HG03565 (cell line): ENCODE measurements around the gene SNORC.
"Not testable (repeated sequence)": the region's sequence is repeated elsewhere in the genome, so short reads cannot be mapped to it uniquely, and the experiment has no call there.

Experiments
- ATAC-seq: cut with Tn5 transposase; IDR thresholded peaks from one replicate; pipeline ENCODE4 v1.9.1; 2021; ENCODE audit warnings: mild to moderate bottlenecking, moderate library complexity; ENCODE audit not compliant: unreplicated experiment

SNORC gene

GRCh38 chr2:232870018-232870765 lies at the start of gene SNORC:
Gene SNORC (plus strand): TSS chr2:232870264. CDS start chr2:232870342, 78 bp downstream.
- ATAC-seq = no peak

- no peak for ATAC-seq
Measured at GRCh38 chr2:232829988-232830387, 40.1 kb upstream of the SNORC start.

- ATAC-seq = no peak
Measured at GRCh38 chr2:232831496-232831895, 38.6 kb upstream of the SNORC start.

- no peak for ATAC-seq
Measured at GRCh38 chr2:232833830-232834229, 36.2 kb upstream of the SNORC start.

GRCh38 chr2:232835687-232836208 lies 34.3 kb upstream of the SNORC start:
- ATAC-seq = no peak

- no peak for ATAC-seq
Measured at GRCh38 chr2:232836934-232837333, 33.1 kb upstream of the SNORC start.

GRCh38 chr2:232838406-232838874 lies 31.6 kb upstream of the SNORC start:
- ATAC-seq = peak; percentile 45

GRCh38 chr2:232839411-232840079 lies 30.5 kb upstream of the SNORC start:
- ATAC-seq = no peak

GRCh38 chr2:232842689-232843088 lies 27.4 kb upstream of the SNORC start:
- no peak for ATAC-seq

GRCh38 chr2:232843834-232844233 lies 26.2 kb upstream of the SNORC start:
- no peak for ATAC-seq

GRCh38 chr2:232846055-232846454 lies 24.0 kb upstream of the SNORC start:
- no peak for ATAC-seq

GRCh38 chr2:232850039-232850438 lies 20.0 kb upstream of the SNORC start:
- ATAC-seq = no peak

GRCh38 chr2:232852081-232852480 lies 18.0 kb upstream of the SNORC start:
- ATAC-seq = not testable (repeated sequence)

- no peak for ATAC-seq
Measured at GRCh38 chr2:232852676-232853075, 17.4 kb upstream of the SNORC start.

GRCh38 chr2:232854082-232854481 lies 16.0 kb upstream of the SNORC start:
- ATAC-seq = no peak

GRCh38 chr2:232857158-232857563 lies 12.9 kb upstream of the SNORC start:
- no peak for ATAC-seq

- ATAC-seq = no peak
Measured at GRCh38 chr2:232859385-232859916, 10.6 kb upstream of the SNORC start.

- no peak for ATAC-seq
Measured at GRCh38 chr2:232860593-232861241, 9.3 kb upstream of the SNORC start.

- no peak for ATAC-seq
Measured at GRCh38 chr2:232861353-232861752, 8.7 kb upstream of the SNORC start.

GRCh38 chr2:232863996-232864395 lies 6.1 kb upstream of the SNORC start:
- ATAC-seq = no peak

GRCh38 chr2:232865165-232865564 lies 4.9 kb upstream of the SNORC start:
- ATAC-seq = no peak
